ENCODE measurements around the gene GNAI3.

DNA sequence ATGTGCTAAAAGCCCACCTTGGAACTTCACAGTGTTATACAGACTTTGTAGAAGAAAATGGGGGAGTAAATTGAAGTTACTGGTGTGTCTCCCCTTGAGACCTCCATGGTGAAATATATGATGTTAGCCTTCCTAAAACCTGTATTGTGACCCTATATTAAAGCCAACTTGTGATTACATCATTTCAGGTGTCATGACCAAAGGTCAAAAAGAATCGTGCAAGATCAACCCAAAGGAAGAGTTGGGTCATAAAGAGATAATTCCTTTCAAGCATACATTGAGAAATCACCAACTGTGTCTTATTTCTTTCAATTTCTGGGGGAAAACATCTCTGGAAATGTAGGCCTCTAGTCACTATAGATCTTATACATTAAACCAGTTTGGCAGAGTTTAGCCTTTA, 36.4 kb downstream of the GNAI3 start:
- TF ChIP-seq, protein P1, sequence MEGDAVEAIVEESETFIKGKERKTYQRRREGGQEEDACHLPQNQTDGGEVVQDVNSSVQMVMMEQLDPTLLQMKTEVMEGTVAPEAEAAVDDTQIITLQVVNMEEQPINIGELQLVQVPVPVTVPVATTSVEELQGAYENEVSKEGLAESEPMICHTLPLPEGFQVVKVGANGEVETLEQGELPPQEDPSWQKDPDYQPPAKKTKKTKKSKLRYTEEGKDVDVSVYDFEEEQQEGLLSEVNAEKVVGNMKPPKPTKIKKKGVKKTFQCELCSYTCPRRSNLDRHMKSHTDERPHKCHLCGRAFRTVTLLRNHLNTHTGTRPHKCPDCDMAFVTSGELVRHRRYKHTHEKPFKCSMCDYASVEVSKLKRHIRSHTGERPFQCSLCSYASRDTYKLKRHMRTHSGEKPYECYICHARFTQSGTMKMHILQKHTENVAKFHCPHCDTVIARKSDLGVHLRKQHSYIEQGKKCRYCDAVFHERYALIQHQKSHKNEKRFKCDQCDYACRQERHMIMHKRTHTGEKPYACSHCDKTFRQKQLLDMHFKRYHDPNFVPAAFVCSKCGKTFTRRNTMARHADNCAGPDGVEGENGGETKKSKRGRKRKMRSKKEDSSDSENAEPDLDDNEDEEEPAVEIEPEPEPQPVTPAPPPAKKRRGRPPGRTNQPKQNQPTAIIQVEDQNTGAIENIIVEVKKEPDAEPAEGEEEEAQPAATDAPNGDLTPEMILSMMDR (CRISPR knock-in tag; IDR thresholded peaks at IDR 0.05): no peak
- TF ChIP-seq SUZ12 (IDR thresholded peaks at IDR 0.05; ENCODE audit: low read depth, low read length) (no peak), CBX1 (IDR thresholded peaks at IDR 0.05; ENCODE audit: low read depth) (no peak), JUN (CRISPR knock-in tag; IDR thresholded peaks at IDR 0.05) (no peak), SMAD1 (CRISPR knock-in tag; IDR thresholded peaks at IDR 0.05; ENCODE audit: borderline replicate concordance, low read depth) (no peak)
